Skeletal muscle satellite cell (primary cell): ENCODE results near the gene GTPBP6.
"Not testable (repeated sequence)": the region's sequence is repeated elsewhere in the genome, so short reads cannot be mapped to it uniquely, and the experiment has no call there.

ENCODE experiments used
- H3K27me3 ChIP-seq: 2 replicates; pipeline ENCODE4 v1.7.0; 2013; ENCODE audit warnings: low read length; ENCODE audit not compliant: control insufficient read depth, insufficient read depth
- H3K36me3 ChIP-seq: 2 replicates; pipeline ENCODE4 v1.7.0; 2013; ENCODE audit warnings: mild to moderate bottlenecking, control low read depth, low read length; ENCODE audit not compliant: insufficient read depth
- H3K4me1 ChIP-seq: 2 replicates; pipeline ENCODE4 v1.7.0; 2013; ENCODE audit warnings: low read length; ENCODE audit not compliant: control insufficient read depth, insufficient read depth
- H3K4me2 ChIP-seq: 2 replicates; pipeline ENCODE4 v1.7.0; 2013; ENCODE audit warnings: mild to moderate bottlenecking, low read length
- H3K4me3 ChIP-seq: 2 replicates; pipeline ENCODE4 v1.7.0; 2013; ENCODE audit warnings: low read length
- H3K9ac ChIP-seq: 2 replicates; pipeline ENCODE4 v1.7.0; 2013; ENCODE audit warnings: mild to moderate bottlenecking, low read depth, low read length, moderate library complexity
- H3K9me3 ChIP-seq: replicated peaks from 2 replicates; pipeline ENCODE4 v1.7.0; 2013; ENCODE audit warnings: mild to moderate bottlenecking, control low read depth, low read length

Gene GTPBP6

DNA sequence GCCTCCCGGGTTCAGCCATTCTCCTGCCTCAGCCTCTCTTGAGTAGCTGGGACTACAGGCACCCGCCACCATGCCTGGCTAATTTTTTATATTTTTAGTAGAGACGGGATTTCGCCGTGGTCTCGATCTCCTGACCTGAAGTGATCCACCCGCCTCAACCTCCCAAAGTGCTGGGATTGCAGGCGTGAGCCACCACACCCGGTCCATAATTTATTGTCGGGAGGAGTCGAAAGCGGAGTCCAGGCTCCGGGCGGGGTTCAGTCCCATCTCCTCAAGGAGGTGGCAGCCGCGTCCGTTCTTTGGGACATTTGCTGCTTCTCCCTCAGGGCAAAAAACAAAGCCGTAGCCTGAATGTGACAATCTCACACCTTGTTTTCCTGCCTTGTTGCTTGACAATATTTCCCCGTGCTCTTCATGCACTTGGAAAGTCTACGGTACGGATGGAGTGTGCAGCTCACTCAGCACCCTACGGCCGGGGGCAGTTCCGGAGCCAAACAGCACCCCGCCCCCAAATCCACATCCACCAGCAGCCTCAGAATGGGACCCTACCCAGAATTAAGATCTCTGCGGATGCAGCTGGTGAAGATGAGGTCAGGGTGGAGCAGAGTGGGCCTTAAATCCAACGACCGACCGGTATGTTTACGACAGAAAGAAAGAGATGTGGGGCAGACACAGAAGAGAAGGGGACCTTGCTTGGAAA, 9.6 kb downstream of the GTPBP6 start:
- H3K9me3 ChIP-seq = no peaks in the 10 kb centered on the region

DNA sequence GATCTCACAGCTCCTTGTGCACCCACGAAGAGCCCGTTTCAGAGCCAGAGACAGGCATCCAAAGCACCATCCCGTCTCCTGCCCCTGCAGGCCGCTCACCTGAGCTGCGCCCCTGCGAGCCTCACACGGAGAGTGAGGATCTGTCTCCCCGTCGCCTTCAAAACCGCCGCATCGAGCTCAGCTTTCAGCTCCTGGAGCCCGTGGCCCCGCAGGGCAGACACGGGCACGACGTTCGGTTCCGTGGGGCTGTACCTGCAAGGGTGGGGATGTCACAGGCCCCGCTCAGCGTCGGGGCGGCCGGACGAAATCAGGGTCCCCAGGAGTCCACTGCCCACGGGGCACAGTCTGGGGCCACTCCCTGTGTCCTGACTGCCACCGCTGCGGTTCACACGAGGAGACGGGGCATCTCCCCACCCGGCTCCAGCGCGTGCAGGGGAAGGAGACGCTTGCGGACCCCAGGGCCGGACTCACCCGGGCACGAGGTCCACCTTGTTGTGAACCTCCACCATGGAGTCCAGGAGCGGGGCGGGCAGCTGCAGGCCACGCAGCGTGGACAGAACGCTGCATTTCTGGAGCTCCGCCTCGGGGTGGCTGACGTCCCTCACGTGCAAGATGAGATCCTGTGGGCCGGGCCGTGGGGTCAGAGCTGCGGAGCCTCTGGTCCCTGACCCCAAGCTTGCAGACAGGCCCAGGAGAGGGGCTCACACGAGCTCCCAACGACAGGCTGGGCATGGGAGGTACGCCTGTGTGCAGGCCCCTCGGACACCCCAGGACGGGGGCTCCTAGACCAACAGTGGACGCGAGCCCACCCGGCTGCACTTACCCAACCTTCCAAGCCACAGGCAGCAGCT, 11.1 kb downstream of the GTPBP6 start:
- no peak overlapping the region for H3K4me2 ChIP-seq
- H3K27me3 ChIP-seq = no peaks in the 10 kb centered on the region
- no peak overlapping the region for H3K9ac ChIP-seq
- H3K4me3 ChIP-seq = no peak overlapping the region
- H3K4me1 ChIP-seq = no peaks in the 10 kb centered on the region
- H3K36me3 ChIP-seq = peaks cover 57% of the 10 kb centered on the region
- H3K9me3 ChIP-seq = no peaks in the 10 kb centered on the region

More for the DNA sequence above, 9.6 kb downstream of the GTPBP6 start:
- no peaks in the 10 kb centered on the region for H3K4me1 ChIP-seq
- no peaks in the 10 kb centered on the region for H3K27me3 ChIP-seq
- H3K4me3 ChIP-seq = no peak overlapping the region
- H3K4me2 ChIP-seq = no peak overlapping the region
- H3K36me3 ChIP-seq = peaks cover 67% of the 10 kb centered on the region
- no peak overlapping the region for H3K9ac ChIP-seq

GRCh38 chrX:306614-307251, 11.9 kb downstream of the GTPBP6 start:
- peaks cover 49% of the 10 kb centered on the region for H3K36me3 ChIP-seq
- not testable (repeated sequence) for H3K27me3 ChIP-seq, H3K4me3 ChIP-seq, H3K9ac ChIP-seq, H3K4me2 ChIP-seq, H3K4me1 ChIP-seq, H3K9me3 ChIP-seq

DNA sequence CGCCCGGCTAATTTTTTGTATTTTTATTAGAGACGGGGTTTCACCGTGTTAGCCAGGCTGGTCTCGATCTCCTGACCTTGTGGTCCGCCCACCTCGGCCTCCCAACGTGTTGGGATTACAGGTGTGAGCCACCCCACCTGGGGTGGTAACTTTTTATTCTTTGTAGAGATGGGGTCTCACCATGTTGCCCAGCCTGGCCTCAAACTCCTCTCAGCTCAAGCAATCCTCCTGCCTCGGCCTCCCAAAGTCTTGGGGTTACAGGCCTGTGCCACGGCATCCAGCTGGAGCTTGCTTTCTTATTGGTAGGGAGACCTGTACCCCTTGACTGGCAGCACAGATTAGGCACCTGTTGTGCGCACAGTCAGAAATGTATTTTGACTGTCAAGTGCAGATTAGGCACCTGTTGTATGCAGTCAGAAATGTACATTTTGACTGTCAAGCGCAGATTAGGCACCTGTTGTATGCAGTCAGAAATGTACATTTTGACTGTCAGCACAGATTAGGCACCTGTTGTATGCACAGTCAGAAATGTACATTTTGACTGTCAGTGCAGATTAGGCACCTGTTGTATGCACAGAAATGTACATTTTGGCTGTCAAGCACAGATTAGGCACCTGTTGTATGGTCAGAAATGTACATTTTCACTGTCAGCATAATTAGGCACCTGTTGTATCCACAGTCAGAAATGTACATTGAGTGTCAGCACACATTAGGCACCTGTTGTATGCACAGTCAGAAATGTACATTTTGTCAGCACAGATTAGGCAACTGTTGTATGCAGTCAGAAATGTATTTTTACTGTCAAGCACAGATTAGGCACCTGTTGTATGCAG, 12.6 kb downstream of the GTPBP6 start:
- H3K9ac ChIP-seq, H3K27me3 ChIP-seq, H3K4me3 ChIP-seq, H3K4me2 ChIP-seq, H3K4me1 ChIP-seq, H3K9me3 ChIP-seq: not testable (repeated sequence)
- H3K36me3 ChIP-seq = peaks cover 45% of the 10 kb centered on the region

GRCh38 chrX:302975-303374, 15.6 kb downstream of the GTPBP6 start:
- Histone ChIP-seq H3K4me1 (no peaks in the 10 kb centered on the region), H3K9me3 (no peaks in the 10 kb centered on the region), H3K27me3 (no peaks in the 10 kb centered on the region), H3K4me3 (no peak overlapping the region), H3K9ac (no peak overlapping the region), H3K36me3 (peaks cover 29% of the 10 kb centered on the region), H3K4me2 (no peak overlapping the region)

- H3K4me1 ChIP-seq = no peaks in the 10 kb centered on the region
- no peak overlapping the region for H3K4me3 ChIP-seq
- H3K9ac ChIP-seq = no peak overlapping the region
- no peaks in the 10 kb centered on the region for H3K27me3 ChIP-seq
- H3K36me3 ChIP-seq = peaks cover 19% of the 10 kb centered on the region
- no peak overlapping the region for H3K4me2 ChIP-seq
- H3K9me3 ChIP-seq = no peaks in the 10 kb centered on the region
Observed at GRCh38 chrX:300334-300733, 18.3 kb downstream of the GTPBP6 start.

GRCh38 chrX:298993-299392, 19.6 kb downstream of the GTPBP6 start:
- no peak overlapping the region for H3K9ac ChIP-seq
- no peaks in the 10 kb centered on the region for H3K9me3 ChIP-seq
- H3K4me1 ChIP-seq = no peaks in the 10 kb centered on the region
- H3K36me3 ChIP-seq = peaks cover 13% of the 10 kb centered on the region
- no peaks in the 10 kb centered on the region for H3K27me3 ChIP-seq
- no peak overlapping the region for H3K4me2 ChIP-seq
- no peak overlapping the region for H3K4me3 ChIP-seq

DNA sequence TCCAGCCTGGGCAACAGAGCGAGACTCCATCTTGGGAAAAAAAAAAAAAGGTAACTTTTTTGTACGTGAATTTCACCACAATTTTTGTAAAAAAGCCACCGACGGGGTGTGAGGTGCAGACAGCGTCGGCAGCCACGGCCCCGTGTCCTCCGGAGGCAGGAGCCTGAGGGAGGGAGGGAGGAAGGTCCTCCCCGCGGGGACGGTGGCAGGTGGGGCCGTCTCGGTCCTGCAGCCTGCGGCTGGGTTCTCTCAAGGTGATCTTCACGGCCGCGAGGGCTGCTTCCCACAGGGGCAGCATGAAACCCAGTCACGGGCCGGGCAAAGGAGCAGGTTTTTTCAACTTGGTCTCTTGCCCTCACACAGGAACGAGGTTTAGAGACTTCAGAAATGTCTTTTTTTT, 23.5 kb downstream of the GTPBP6 start:
- no peaks in the 10 kb centered on the region for H3K9me3 ChIP-seq
- no peak overlapping the region for H3K4me2 ChIP-seq
- H3K9ac ChIP-seq = no peak overlapping the region
- no peaks in the 10 kb centered on the region for H3K4me1 ChIP-seq
- peaks cover 19% of the 10 kb centered on the region for H3K36me3 ChIP-seq
- H3K4me3 ChIP-seq = no peak overlapping the region
- no peaks in the 10 kb centered on the region for H3K27me3 ChIP-seq

DNA sequence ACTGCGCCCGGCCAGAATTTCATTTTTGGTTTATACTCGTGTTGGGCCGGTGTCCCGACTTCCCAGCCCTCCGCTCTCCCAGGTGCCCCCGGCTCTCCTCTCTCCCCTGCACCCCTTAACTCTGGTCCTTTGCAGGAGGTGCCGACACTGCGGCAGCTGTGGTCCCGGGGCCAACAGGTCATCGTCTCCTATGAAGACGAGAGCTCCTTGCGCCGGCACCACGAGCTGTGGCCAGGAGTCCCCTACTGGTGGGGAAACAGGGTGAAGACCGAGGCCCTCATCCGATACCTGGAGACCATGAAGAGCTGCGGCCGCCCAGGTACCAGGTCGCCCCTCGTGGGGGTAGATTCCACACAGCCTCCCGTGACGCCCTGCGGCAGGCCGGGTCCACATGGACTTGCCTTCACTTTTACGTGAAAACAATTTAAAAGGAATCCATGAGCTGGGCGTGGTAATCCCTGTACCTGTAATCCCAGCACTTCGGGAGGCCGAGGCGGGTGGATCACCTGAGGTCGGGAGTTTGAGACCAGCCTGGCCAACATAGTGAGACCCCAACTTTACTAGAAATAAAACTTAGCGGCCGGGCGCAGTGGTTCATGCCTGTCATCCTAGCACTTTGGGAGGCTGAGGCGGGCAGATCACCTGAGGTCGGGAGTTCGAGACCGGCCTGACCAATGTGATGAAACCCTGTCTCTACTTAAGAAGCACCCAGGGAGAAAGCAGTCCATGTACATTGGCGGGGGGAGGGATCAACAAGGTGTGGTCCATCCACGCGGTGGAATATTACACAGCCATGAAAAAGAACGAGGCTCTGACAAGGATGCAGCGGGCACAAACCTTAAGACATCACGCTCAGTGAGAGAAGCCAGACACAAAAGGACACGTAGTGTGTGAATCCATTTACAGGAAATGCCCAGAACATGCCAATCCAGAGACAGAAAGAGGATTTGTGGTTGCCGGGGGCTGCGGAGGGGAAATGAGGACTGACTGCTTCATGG, 25.4 kb downstream of the GTPBP6 start:
- Histone ChIP-seq H3K4me1 (no peaks in the 10 kb centered on the region), H3K9me3 (no peaks in the 10 kb centered on the region), H3K9ac (no peak overlapping the region), H3K4me2 (no peak overlapping the region), H3K36me3 (peaks cover 22% of the 10 kb centered on the region), H3K4me3 (no peak overlapping the region), H3K27me3 (no peaks in the 10 kb centered on the region)

GRCh38 chrX:291411-291901, 27.1 kb downstream of the GTPBP6 start:
- H3K4me1 ChIP-seq = no peaks in the 10 kb centered on the region
- H3K27me3 ChIP-seq = no peaks in the 10 kb centered on the region
- no peak overlapping the region for H3K9ac ChIP-seq
- no peak overlapping the region for H3K4me3 ChIP-seq
- H3K36me3 ChIP-seq = peaks cover 20% of the 10 kb centered on the region
- H3K4me2 ChIP-seq = no peak overlapping the region
- no peaks in the 10 kb centered on the region for H3K9me3 ChIP-seq
